GM12878 (cell line): ENCODE measurements around the gene ADAD1.

Source experiments
- CEBPB ChIP-seq, 2 experiments: fragments of 150-350 bp in 1 of 2; IDR thresholded peaks; 2 replicates each; pipeline ENCODE4 v1.6.1; 2012 to 2014; ENCODE audit warnings: low read depth in 2 of 2, low read length in 2 of 2, borderline replicate concordance in 1 of 2, inconsistent platforms in 1 of 2
- HCFC1 ChIP-seq: fragments of 150-350 bp; IDR thresholded peaks from 2 replicates; pipeline ENCODE4 v1.6.1; 2014; ENCODE audit warnings: low read length
- MTA3 ChIP-seq: IDR thresholded peaks from 2 replicates; pipeline ENCODE4 v1.6.1; 2012; ENCODE audit warnings: low read length, inconsistent platforms, borderline replicate concordance
- MXI1 ChIP-seq: fragments of 150-350 bp; IDR thresholded peaks from 2 replicates; pipeline ENCODE4 v1.6.1; 2011; ENCODE audit warnings: low read depth, mild to moderate bottlenecking, inconsistent platforms, low read length, improper control_type of control experiment
- NBN ChIP-seq: fragments of 450-650 bp; IDR thresholded peaks from 2 replicates; pipeline ENCODE4 v1.6.1; 2016
- NFIC ChIP-seq: IDR thresholded peaks from 2 replicates; pipeline ENCODE4 v1.6.1; 2012; ENCODE audit warnings: low read depth, mild to moderate bottlenecking, inconsistent platforms, low read length, moderate library complexity
- SIN3A ChIP-seq: IDR thresholded peaks from 2 replicates; pipeline ENCODE4 v1.6.1; 2012; ENCODE audit warnings: low read depth, low read length, improper control_type of control experiment
- YY1 ChIP-seq: IDR thresholded peaks from 2 replicates; pipeline ENCODE4 v1.6.1; 2011; ENCODE audit warnings: low read depth, mild to moderate bottlenecking, low read length
- ZNF217 ChIP-seq: fragments of 450-650 bp; IDR thresholded peaks from 2 replicates; pipeline ENCODE4 v1.6.1; 2017; ENCODE audit warnings: antibody characterized with exemption, mild to moderate bottlenecking
- TF ChIP-seq, protein P1 (sequence below), 3 experiments: IDR thresholded peaks in 2 of 3; conservative IDR thresholded peaks in 1 of 3; 2 replicates each; pipeline ENCODE4 v1.5.1; 2011; ENCODE audit warnings: low read depth in 3 of 3, low read length in 3 of 3, mild to moderate bottlenecking in 3 of 3, control low read depth in 2 of 3, moderate library complexity in 2 of 3, inconsistent platforms in 1 of 3, mixed read lengths in 1 of 3; ENCODE audit not compliant: control insufficient read depth in 2 of 3, insufficient read depth in 1 of 3; ENCODE audit errors: extremely low read depth in 1 of 3

DNA sequence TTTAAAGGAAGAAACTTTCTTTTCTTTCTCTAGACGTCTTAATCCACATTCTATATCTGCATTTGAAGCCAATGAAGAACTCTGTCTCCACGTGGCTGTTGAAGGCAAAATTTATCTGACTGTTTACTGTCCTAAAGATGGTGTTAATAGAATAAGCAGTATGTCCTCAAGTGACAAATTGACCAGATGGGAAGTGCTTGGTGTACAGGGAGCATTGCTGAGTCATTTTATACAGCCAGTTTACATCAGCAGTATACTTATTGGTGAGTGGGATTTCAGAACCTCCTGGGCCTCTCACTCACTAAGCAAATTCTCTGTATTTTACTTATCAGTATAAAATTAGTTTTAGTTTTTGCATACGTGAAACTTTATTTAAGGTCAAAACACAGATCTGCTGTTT lies 33.7 kb downstream of the ADAD1 start:
- TF ChIP-seq ZNF217 (no peak), NFIC (no peak), CEBPB (IDR thresholded peaks at IDR 0.05; ENCODE audit: borderline replicate concordance in 1 of 2, low read depth in 2 of 2, low read length in 2 of 2) (no peak), YY1 (no peak), MTA3 (no peak), HCFC1 (no peak), NBN (no peak), SIN3A (no peak), MXI1 (no peak)
- TF ChIP-seq, protein P1, sequence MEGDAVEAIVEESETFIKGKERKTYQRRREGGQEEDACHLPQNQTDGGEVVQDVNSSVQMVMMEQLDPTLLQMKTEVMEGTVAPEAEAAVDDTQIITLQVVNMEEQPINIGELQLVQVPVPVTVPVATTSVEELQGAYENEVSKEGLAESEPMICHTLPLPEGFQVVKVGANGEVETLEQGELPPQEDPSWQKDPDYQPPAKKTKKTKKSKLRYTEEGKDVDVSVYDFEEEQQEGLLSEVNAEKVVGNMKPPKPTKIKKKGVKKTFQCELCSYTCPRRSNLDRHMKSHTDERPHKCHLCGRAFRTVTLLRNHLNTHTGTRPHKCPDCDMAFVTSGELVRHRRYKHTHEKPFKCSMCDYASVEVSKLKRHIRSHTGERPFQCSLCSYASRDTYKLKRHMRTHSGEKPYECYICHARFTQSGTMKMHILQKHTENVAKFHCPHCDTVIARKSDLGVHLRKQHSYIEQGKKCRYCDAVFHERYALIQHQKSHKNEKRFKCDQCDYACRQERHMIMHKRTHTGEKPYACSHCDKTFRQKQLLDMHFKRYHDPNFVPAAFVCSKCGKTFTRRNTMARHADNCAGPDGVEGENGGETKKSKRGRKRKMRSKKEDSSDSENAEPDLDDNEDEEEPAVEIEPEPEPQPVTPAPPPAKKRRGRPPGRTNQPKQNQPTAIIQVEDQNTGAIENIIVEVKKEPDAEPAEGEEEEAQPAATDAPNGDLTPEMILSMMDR (IDR thresholded peaks at IDR 0.05 in 2 of 3, conservative IDR thresholded peaks at IDR 0.05 in 1 of 3; ENCODE audit: control insufficient read depth in 2 of 3, extremely low read depth in 1 of 3, insufficient read depth in 1 of 3, low read depth in 3 of 3, low read length in 3 of 3): no peak
